ENCODE data around the gene DHPS. TPM values are rescaled to one million over a fixed set of nuclear protein-coding genes. Genes with fewer than 3 reads are reported as not detected.

Gene DHPS
- polyA plus RNA-seq, 1 experiment: 92.2 TPM

- Histone ChIP-seq H3K36me3 (ENCODE audit: control insufficient read depth, insufficient read depth, low read length) (peaks cover 35% of the 10 kb centered on the region), H3K4me3 (ENCODE audit: low read depth, low read length) (no peak overlapping the region), H3K27me3 (ENCODE audit: control insufficient read depth, insufficient read depth, low read length) (no peaks in the 10 kb centered on the region)
- ChIA-PET CTCF (interaction anchor here (0.6 to 3.9 kb wide), 10 partner anchors 9 to 617 kb away, joined by 3 to 16 read pairs (median 4); partner anchors contain the start of gene FBXW9), POLR2A (no interaction called here)
- TF ChIP-seq CTCF (IDR thresholded peaks at IDR 0.05; ENCODE audit: insufficient read depth, low read depth, low read length): no peak
- DNase-seq (ENCODE audit: low read depth): no peak
These were observed 4.8 kb downstream of the DHPS start for GRCh38 chr19:12676928-12677327.

- Histone ChIP-seq H3K4me3 (ENCODE audit: low read depth, low read length) (no peak overlapping the region), H3K27me3 (ENCODE audit: control insufficient read depth, insufficient read depth, low read length) (no peaks in the 10 kb centered on the region), H3K36me3 (ENCODE audit: control insufficient read depth, insufficient read depth, low read length) (peaks cover 35% of the 10 kb centered on the region)
- ChIA-PET CTCF (interaction anchor here (0.6 to 3.9 kb wide), 12 partner anchors 8 to 617 kb away, joined by 3 to 16 read pairs (median 4); partner anchors contain the start of genes FBXW9, MAN2B1 and WDR83), POLR2A (no interaction called here)
- TF ChIP-seq CTCF (IDR thresholded peaks at IDR 0.05; ENCODE audit: insufficient read depth, low read depth, low read length): peak; percentile 91
- no peak for DNase-seq (ENCODE audit: low read depth)
These were observed 5.3 kb downstream of the DHPS start for GRCh38 chr19:12676384-12676792.

GRCh38 chr19:12675940-12676339 lies 5.7 kb downstream of the DHPS start:
- peaks cover 35% of the 10 kb centered on the region for H3K36me3 ChIP-seq (ENCODE audit: control insufficient read depth, insufficient read depth, low read length)
- no peaks in the 10 kb centered on the region for H3K27me3 ChIP-seq (ENCODE audit: control insufficient read depth, insufficient read depth, low read length)
- TF ChIP-seq CTCF (IDR thresholded peaks at IDR 0.05; ENCODE audit: insufficient read depth, low read depth, low read length): no peak
- CTCF ChIA-PET: interaction anchor here (0.6 to 3.9 kb wide), 10 partner anchors 8 to 172 kb away, joined by 3 to 16 read pairs (median 4); partner anchors contain the start of genes MAN2B1 and WDR83
- DNase-seq (ENCODE audit: low read depth): no peak
- POLR2A ChIA-PET: no interaction called here
- no peak overlapping the region for H3K4me3 ChIP-seq (ENCODE audit: low read depth, low read length)

- Histone ChIP-seq H3K4me3 (ENCODE audit: low read depth, low read length) (no peak overlapping the region), H3K27me3 (ENCODE audit: control insufficient read depth, insufficient read depth, low read length) (no peaks in the 10 kb centered on the region), H3K36me3 (ENCODE audit: control insufficient read depth, insufficient read depth, low read length) (peaks cover 36% of the 10 kb centered on the region)
- POLR2A ChIA-PET: no interaction called here
- TF ChIP-seq CTCF (IDR thresholded peaks at IDR 0.05; ENCODE audit: insufficient read depth, low read depth, low read length): no peak
- CTCF ChIA-PET: interaction anchor here (1.4 to 1.6 kb wide), 2 partner anchors 9 to 85 kb away, joined by 5 read pairs; partner anchors contain the start of genes MAN2B1 and WDR83
- no peak for DNase-seq (ENCODE audit: low read depth)
These were observed 6.3 kb downstream of the DHPS start for GRCh38 chr19:12675399-12675798.

GRCh38 chr19:12672744-12673143 lies 8.9 kb downstream of the DHPS start:
- Histone ChIP-seq H3K4me3 (ENCODE audit: low read depth, low read length) (no peak overlapping the region), H3K36me3 (ENCODE audit: control insufficient read depth, insufficient read depth, low read length) (peaks cover 28% of the 10 kb centered on the region), H3K27me3 (ENCODE audit: control insufficient read depth, insufficient read depth, low read length) (no peaks in the 10 kb centered on the region)
- TF ChIP-seq CTCF (IDR thresholded peaks at IDR 0.05; ENCODE audit: insufficient read depth, low read depth, low read length): no peak
- DNase-seq (ENCODE audit: low read depth): no peak
- CTCF ChIA-PET: interaction anchor here (0.7 to 2.3 kb wide), 16 partner anchors 8 to 613 kb away, joined by 3 to 19 read pairs (median 4); partner anchors contain the start of genes DHPS and TRIR
- POLR2A ChIA-PET: no interaction called here

Measured in BJ (cell line).